HEK293T (cell line): ENCODE results near the gene RABGAP1L.

Experiments
- ARNT ChIP-seq: fragments of 450-650 bp; IDR thresholded peaks from 2 replicates; pipeline ENCODE4 v1.6.1; 2017; ENCODE audit warnings: mild to moderate bottlenecking
- BHLHE40 ChIP-seq: fragments of 450-650 bp; IDR thresholded peaks from 2 replicates; pipeline ENCODE4 v1.6.1; 2016; ENCODE audit warnings: mild to moderate bottlenecking, moderate library complexity, borderline replicate concordance
- HDGF ChIP-seq: fragments of 450-650 bp; IDR thresholded peaks from 2 replicates; pipeline ENCODE4 v1.6.1; 2017; ENCODE audit warnings: antibody characterized with exemption, borderline replicate concordance
- L3MBTL2 ChIP-seq: fragments of 450-650 bp; conservative IDR thresholded peaks from 2 replicates; pipeline ENCODE4 v1.6.1; 2016; ENCODE audit warnings: mild to moderate bottlenecking
- LEF1 ChIP-seq: fragments of 450-650 bp; IDR thresholded peaks from 2 replicates; pipeline ENCODE4 v1.6.1; 2017; ENCODE audit warnings: mild to moderate bottlenecking, borderline replicate concordance
- NFRKB ChIP-seq: fragments of 450-650 bp; IDR thresholded peaks from 2 replicates; pipeline ENCODE4 v1.6.1; 2016; ENCODE audit warnings: mild to moderate bottlenecking, moderate library complexity
- SP1 ChIP-seq: fragments of 450-650 bp; IDR thresholded peaks from 2 replicates; pipeline ENCODE4 v1.6.1; 2017
- SUZ12 ChIP-seq: fragments of 450-650 bp; IDR thresholded peaks from 2 replicates; pipeline ENCODE4 v1.6.1; 2016; ENCODE audit warnings: mild to moderate bottlenecking

DNA sequence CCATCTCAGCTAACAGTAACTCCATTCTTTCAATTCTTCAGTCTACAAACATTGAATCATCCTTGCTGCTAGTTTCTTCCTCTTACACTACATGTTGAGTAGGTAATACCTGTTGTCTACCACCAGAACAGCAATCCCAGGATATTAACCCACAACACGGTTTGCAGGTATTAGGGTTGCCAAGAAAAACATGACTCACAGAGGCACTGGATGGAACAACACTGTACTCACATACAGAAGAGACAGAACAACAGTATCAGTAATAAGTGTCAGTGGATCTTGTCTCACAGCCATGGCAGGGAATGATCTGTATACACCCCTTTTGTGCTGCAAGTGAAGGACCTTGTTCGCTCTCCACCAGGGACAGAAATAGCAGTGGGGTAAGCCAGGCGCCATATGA lies 500.5 kb downstream of the RABGAP1L start:
- TF ChIP-seq SP1 (no peak), HDGF (no peak), ARNT (no peak), NFRKB (no peak), LEF1 (no peak), SUZ12 (no peak), L3MBTL2 (no peak), BHLHE40 (no peak)
